Smooth muscle cell of trachea (primary cell): ENCODE data around the gene RNF31. TPM values are rescaled to one million over a fixed set of nuclear protein-coding genes. Genes with fewer than 3 reads are reported as not detected.

ENCODE experiments used
- total RNA-seq: library from RNA; depleted of rRNA; stranded (reverse); fragments of >200 nt; gene quantifications from 2 replicates; pipeline ENCODE4 v1.2.1, GENCODE V29; 2014

Gene RNF31
- total RNA-seq = 35.5 and 57.9 TPM in 2 replicates

GRCh38 chr14:24146978-24147760, at the start of gene RNF31:
Gene RNF31, plus strand, starts transcription at chr14:24147498. Its CDS starts 201 bp downstream, at chr14:24147699.

GRCh38 chr14:24114532-24115421, 32.5 kb upstream of the RNF31 start, which contains the start of the genes DCAF11 and NRL:
Gene DCAF11, plus strand, starts transcription at chr14:24114777. Its CDS starts 818 bp downstream, at chr14:24115595.
Gene NRL, minus strand, starts transcription at chr14:24114949. Its CDS starts 32,101 bp downstream, at chr14:24082848.

GRCh38 chr14:24130380-24130716, 16.9 kb upstream of the RNF31 start, which contains the start of gene FITM1:
Gene FITM1, plus strand, starts transcription at chr14:24130659. Its CDS starts 905 bp downstream, at chr14:24131564.

GRCh38 chr14:24135834-24136683, 11.2 kb upstream of the RNF31 start, which contains the start of gene PSME1:
Gene PSME1, plus strand, starts transcription at chr14:24136194. Its CDS starts 69 bp downstream, at chr14:24136263.

GRCh38 chr14:24141097-24141880, 6.0 kb upstream of the RNF31 start, which contains the start of gene EMC9:
Gene EMC9, minus strand, starts transcription at chr14:24141591. Its CDS starts 287 bp downstream, at chr14:24141304.

GRCh38 chr14:24146453-24146977, 783 bp upstream of the RNF31 start, which contains the start of gene PSME2:
Gene PSME2, minus strand, starts transcription at chr14:24146610. Its CDS starts 29 bp downstream, at chr14:24146581.

GRCh38 chr14:24160850-24161804, 13.8 kb downstream of the RNF31 start, which contains the start of gene IRF9:
Gene IRF9, plus strand, starts transcription at chr14:24161265. Its CDS starts 880 bp downstream, at chr14:24162145.

GRCh38 chr14:24171422-24172260, 24.3 kb downstream of the RNF31 start, which contains the start of gene REC8:
Gene REC8, plus strand, starts transcription at chr14:24172080. Its CDS starts 473 bp downstream, at chr14:24172553.

GRCh38 chr14:24188251-24189058, 41.2 kb downstream of the RNF31 start, which contains the start of gene IPO4:
Gene IPO4, minus strand, starts transcription at chr14:24188816. Its CDS starts 29 bp downstream, at chr14:24188787.

GRCh38 chr14:24195186-24196070, 48.1 kb downstream of the RNF31 start, which contains the start of gene TM9SF1:
Gene TM9SF1, minus strand, starts transcription at chr14:24195441. Its CDS starts 422 bp downstream, at chr14:24195019.

Other genes with a start within 250 kb of the RNF31 start
- gene DHRS4, start 193.7 kb upstream of the RNF31 start, total RNA-seq = 47.6 and 55.0 TPM in 2 replicates
- gene DHRS4L2, start 158.6 kb upstream of the RNF31 start, total RNA-seq = 18.5 and 25.0 TPM in 2 replicates
- 0.15 and 0.33 TPM in 2 replicates for gene CARMIL3, start 95.5 kb upstream of the RNF31 start, total RNA-seq
- gene CPNE6, start 75.9 kb upstream of the RNF31 start, total RNA-seq = not detected in 2 replicates
- gene PCK2, start 53.2 kb upstream of the RNF31 start, total RNA-seq = 25.0 and 35.4 TPM in 2 replicates
- gene DCAF11, start 32.7 kb upstream of the RNF31 start, total RNA-seq = 69.5 and 88.2 TPM in 2 replicates
- 0.83 and 0.87 TPM in 2 replicates for gene NRL, start 32.5 kb upstream of the RNF31 start, total RNA-seq
- 0.33 and 0.44 TPM in 2 replicates for gene FITM1, start 16.8 kb upstream of the RNF31 start, total RNA-seq
- gene PSME1, start 11.3 kb upstream of the RNF31 start, total RNA-seq = 132 and 143 TPM in 2 replicates
- 11.1 and 25.2 TPM in 2 replicates for gene EMC9, start 5.9 kb upstream of the RNF31 start, total RNA-seq
- 87.2 and 117 TPM in 2 replicates for gene PSME2, start 888 bp upstream of the RNF31 start, total RNA-seq
- gene IRF9, start 13.8 kb downstream of the RNF31 start, total RNA-seq = 87.8 and 104 TPM in 2 replicates
- gene REC8, start 24.6 kb downstream of the RNF31 start, total RNA-seq = 1.8 and 2.3 TPM in 2 replicates
- gene IPO4, start 41.3 kb downstream of the RNF31 start, total RNA-seq = 39.4 and 47.6 TPM in 2 replicates
- gene TM9SF1, start 47.9 kb downstream of the RNF31 start, total RNA-seq = 87.0 and 90.6 TPM in 2 replicates
- gene TSSK4, start 58.2 kb downstream of the RNF31 start, total RNA-seq = not detected in 2 replicates
- 27.6 and 44.5 TPM in 2 replicates for gene CHMP4A, start 66.0 kb downstream of the RNF31 start, total RNA-seq
- 11.1 and 25.5 TPM in 2 replicates for gene MDP1, start 68.6 kb downstream of the RNF31 start, total RNA-seq
- 143 and 203 TPM in 2 replicates for gene NEDD8, start 84.9 kb downstream of the RNF31 start, total RNA-seq
- 94.2 and 119 TPM in 2 replicates for gene GMPR2, start 85.4 kb downstream of the RNF31 start, total RNA-seq
- gene TINF2, start 95.1 kb downstream of the RNF31 start, total RNA-seq = 68.9 and 83.2 TPM in 2 replicates
- gene TGM1, start 115.7 kb downstream of the RNF31 start, total RNA-seq = 0.83 and 1.5 TPM in 2 replicates
- gene RABGGTA, start 124.1 kb downstream of the RNF31 start, total RNA-seq = 23.3 and 31.6 TPM in 2 replicates
- gene DHRS1, start 152.3 kb downstream of the RNF31 start, total RNA-seq = 19.8 and 22.1 TPM in 2 replicates
- 19.3 and 25.1 TPM in 2 replicates for gene NOP9, start 152.4 kb downstream of the RNF31 start, total RNA-seq
- 1.5 and 2.6 TPM in 2 replicates for gene CIDEB, start 160.5 kb downstream of the RNF31 start, total RNA-seq
- gene LTB4R2, start 162.6 kb downstream of the RNF31 start, total RNA-seq = 3.8 and 4.6 TPM in 2 replicates
- 0.87 and 4.1 TPM in 2 replicates for gene LTB4R, start 164.0 kb downstream of the RNF31 start, total RNA-seq
- gene ADCY4, start 187.6 kb downstream of the RNF31 start, total RNA-seq = 9.6 and 11.7 TPM in 2 replicates
- gene RIPK3, start 192.5 kb downstream of the RNF31 start, total RNA-seq = 2.9 and 6.8 TPM in 2 replicates
- 108 and 149 TPM in 2 replicates for gene NFATC4, start 220.7 kb downstream of the RNF31 start, total RNA-seq